ENCODE data around the gene FBXO15.

FBXO15 gene

DNA sequence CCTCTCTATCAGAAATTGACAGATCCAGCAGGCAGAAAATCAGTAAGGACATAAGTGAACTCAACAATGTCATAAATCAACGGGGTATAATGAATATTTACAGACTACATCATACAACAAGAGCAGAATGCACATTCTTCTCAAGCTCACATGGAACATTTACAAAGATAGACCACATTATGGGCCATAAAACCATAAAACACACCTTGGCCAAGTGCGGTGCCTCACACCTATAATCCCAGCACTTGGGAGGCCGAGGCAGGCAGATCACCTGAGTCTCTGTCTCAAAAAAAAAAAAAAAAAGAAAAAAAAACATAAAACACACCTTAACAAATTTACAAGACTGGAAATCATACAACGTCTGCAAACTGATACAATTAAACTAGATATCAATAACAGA is 36.7 kb downstream of the FBXO15 start:
- DNase-seq = no peak

GRCh38 chr18:74110149-74110548 is 37.5 kb downstream of the FBXO15 start:
- DNase-seq = no peak

DNA sequence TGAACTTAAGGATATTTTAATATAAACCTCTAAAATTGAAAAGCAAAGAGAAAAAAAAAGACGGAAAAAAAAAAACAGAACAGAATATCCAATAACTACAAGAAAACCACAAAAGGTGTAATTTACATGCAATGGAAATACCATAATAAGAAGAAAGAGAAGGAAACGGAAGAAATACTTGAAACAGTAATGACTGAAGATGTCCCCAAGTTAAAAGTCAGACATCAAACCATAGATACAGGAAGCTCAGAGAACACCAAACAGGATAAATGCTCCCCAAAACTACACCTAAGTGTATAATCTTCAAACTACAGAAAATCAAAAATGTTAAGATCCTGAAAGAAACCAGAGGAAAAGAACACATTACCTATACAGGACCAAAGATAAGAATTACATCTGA is 39.2 kb downstream of the FBXO15 start:
- no peak for DNase-seq

DNA sequence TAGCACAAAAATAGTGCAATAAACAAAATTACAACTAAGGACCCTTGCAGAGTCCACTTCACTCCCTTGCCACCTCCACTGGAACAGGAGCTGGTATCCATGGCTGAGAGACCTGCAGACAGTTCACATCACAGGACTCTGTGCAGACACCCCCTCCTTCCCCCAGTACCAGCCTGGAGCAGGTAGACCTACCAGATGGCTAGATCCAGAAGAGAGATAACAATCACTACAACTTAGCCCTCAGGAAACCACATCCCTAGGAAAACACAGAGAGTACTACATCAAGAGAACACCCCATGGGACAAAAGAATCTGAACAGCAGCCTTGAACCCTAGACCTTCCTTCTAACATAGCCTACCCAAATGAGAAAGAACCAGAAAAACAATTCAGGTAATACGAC is 49.8 kb downstream of the FBXO15 start:
- no peak for DNase-seq

DNA sequence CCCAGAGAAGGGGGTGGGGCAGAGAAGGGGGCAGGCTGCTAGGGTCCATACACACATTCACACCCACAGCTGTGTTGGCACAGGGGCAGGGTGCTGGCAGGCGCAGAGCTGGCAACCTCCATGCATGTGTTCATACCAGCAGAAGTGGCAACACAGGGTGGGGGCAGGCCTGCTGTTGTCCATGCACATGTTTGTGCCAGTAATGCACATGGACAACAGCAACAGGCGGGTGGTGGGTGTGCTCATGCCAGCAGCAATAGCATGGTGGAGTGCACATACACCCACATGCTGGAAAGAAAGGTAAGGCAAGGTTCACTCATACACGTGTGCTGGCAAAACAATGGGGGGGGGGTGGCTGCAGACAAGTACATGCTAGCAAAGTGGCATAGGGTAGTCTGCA is 54.7 kb downstream of the FBXO15 start:
- DNase-seq = no peak

- no peak for DNase-seq
These were observed 63.3 kb downstream of the FBXO15 start for GRCh38 chr18:74084184-74084855.

- no peak for DNase-seq
These were observed 64.1 kb downstream of the FBXO15 start for GRCh38 chr18:74083557-74083952.

DNA sequence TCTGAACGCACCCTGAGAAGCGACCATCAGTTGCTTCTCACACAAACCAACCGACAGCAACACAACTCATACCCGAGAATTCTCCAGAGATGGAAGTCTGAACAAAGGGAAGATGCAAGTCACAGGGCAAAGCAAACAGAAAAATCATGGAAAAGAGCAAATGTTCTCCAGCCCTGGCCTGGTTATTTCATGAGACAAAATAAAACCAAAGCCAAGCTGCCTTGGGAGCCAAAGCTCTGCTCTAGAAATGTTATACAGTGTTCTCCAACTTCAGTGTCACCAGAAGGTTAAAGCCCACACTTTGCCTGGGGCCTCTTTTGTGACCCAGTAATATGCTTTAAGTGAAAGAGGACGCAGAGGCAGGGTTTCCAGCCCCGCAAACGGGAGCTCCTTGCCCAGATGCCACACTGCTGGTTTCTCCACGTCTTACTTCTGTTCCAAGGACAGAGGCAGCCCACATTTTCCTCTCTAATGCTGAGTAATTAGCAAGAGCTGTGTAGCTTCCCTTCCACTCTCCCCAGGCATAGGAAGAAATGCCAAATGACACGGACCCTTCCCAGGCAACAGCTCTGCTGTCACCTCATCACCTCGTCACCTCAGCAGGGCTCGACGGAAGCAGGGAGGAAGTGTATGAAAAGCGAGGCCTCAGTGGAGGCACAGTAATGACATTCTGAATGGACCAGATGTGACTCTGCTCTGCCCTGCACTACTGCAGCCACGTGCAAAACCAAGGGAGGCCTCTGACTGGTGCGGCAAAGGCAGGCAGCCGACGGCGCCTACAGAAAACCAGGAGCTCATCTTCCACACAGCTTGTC is 64.7 kb downstream of the FBXO15 start:
- DNase-seq = peak; percentile 7

DNA sequence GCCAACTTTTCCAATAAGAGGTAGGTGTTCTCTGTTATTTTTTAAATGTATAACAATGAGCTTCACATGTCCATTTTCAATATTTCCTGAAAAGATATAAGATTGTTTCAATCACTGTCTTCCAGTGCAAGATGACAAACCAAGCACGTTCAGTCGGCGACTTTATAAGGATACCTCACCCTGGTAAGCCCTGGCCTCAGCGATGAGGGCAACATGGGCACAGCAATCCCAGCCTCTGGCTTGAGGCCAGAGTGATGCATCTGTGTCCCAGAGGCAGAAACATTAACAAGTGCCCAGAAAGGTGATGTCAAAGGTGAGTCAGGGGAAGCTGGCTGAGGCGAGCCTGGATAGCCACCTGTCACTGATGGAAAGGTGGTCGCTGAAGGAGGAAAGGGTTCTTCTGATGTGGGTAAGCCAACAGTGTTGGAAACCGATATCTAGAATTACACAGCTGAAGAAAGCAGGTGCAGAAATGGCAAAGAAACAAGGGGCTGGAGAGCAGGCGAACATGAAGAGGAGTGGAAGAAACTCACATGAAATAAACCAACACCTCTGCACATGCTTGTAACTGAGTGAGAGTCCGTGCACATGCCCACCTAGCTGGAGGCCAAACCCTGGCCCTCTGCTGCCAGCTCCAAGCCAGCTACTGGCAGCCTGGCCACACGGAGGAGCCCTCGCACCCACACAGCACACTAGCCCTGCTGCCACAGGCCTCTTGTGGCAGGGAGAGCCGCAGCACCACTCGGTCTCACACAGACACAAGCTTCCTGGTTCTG is 65.5 kb downstream of the FBXO15 start:
- DNase-seq = peak; percentile 62

DNA sequence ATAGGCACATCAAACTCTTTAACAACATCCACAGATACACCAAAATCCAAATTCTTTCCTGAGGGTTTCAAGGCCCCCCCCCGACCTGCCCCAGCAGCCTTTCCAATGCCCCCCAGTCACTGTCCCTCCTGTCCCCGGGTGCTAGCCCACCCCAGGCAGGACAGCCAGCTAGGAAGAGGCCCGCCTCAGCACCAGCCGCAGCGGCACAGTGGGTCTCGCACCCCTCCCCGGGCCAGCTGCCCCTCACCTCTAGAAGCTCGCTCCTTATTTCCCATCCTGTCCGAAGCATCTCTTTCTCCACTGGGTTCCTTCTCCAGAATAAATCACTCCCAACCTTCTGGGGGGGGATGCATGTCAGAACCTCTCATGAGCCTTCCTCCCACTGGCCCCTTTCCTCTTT is 69.4 kb downstream of the FBXO15 start:
- no peak for DNase-seq

DNA sequence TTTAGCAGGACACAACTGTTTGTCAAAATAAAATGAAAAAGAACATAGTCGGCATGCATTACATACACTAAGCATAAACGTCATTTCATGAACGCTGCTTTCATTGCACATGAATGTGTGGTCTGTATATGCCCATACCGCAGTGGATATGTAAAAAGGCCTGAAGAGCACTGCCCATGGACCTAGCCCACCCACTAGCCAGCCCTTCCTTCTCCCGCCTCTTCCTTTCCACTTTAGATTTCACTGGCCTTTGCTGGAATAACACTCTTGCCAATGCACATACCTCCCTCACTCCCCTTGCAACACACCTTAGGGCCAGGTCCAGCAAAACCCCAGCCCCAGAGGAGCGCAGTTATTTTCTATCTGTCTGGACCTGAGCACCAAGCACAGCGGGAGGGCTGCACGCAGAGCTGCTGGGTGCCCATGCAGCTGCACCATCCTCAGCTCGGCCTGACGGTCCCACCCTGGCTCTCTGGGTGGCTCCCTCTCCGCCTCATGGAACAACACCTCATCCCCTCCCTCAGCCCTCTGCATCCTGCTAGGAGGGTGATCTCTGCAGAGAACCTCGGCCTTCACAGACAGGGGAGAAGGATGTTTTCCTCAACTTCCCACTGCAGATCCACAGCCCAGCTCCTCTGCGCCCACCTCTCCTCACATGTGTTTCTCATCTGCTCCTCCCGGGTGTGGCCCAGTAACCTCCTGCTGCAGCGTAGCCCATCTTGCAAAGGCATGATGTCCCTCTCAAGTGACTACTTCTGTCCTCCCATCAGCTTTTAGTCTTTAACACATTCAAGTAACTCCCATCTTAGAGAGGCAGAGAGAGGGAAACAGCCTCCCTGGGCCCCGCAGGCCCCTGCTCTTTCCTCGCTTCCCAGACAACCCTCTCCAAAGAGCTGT is 72.7 kb downstream of the FBXO15 start:
- no peak for DNase-seq

GRCh38 chr18:74073957-74074667 is 73.5 kb downstream of the FBXO15 start:
- no peak for DNase-seq

GRCh38 chr18:74069178-74070050 is 78.2 kb downstream of the FBXO15 start:
- DNase-seq = no peak

DNA sequence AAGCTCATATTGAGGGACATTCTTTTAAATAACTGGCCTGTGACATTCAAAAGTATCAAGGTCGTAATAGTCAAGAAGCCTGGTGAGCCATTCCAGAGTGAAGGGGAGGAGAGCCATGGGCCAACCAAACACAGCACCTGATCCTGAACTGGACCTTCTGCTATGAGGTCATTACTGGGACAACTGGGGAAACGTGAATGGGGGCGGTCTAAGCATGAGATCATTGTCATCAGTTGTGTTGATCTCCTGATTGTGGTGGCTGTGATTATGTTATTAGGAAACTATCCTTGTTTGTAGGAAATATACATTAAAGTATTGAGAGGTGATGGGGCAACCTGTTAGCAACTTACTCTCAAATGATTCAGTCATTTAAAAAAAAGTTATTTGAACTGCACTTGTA is 79.3 kb downstream of the FBXO15 start:
- no peak for DNase-seq

GRCh38 chr18:74066018-74066417 is 81.6 kb downstream of the FBXO15 start:
- no peak for DNase-seq

GRCh38 chr18:74065366-74065765 is 82.3 kb downstream of the FBXO15 start:
- no peak for DNase-seq

DNA sequence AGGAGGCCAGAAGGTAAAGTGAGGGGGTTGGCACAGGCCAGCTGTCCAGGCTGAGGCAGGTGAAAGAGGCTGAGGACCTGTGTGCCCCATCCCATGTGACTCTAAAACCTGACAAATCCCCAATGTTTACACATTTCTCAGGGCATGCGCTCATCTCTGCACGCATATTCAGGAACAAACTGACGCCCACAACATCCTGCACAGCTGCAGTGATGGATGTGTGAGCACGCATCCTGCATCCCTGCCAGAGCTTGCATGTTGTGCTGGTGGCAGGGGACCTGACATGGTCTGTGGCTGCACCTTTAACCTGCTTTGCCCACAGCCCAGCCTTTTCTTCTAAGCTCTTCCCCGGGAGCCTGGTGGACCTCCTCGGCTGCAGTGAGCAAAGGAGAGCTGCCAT is 83.1 kb downstream of the FBXO15 start:
- no peak for DNase-seq

DNA sequence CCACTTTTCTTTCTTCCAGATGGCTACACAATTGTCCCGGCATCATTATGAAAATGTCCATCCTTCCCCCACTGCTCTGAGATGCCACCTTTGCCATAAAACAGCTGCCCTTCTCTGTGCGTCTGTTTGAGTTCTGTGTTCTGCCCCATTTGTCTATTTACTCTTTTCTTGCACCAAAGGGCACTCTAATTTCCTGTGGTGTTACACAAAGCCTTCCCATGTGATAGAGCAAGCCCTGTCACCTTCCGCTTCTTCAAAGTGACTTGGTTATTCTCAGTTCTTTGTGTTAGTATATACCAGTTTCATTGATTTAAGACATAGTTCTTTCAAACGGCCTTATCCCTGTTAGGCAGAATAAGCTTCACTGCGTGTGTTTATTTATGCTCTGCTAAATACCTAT is 84.1 kb downstream of the FBXO15 start:
- DNase-seq = no peak

GRCh38 chr18:74063023-74063422 is 84.6 kb downstream of the FBXO15 start:
- no peak for DNase-seq

DNA sequence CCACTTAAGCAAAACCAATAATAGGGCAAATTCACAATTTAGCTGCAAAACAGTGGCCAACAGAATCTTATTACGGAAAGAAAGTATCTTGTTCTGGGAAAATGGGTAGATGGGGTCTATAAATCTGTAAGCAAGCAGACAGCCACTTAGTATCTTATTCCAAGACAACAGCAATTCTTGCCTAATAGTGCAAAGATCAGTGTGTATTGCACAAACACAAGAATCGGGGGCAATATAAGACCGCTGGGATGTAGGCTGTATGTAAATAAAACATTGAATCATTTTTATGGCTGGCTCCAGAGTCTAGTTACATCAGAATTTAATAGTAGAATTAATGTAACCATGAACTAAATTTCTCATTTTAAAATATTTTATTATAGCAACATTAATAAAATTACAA is 85.6 kb downstream of the FBXO15 start:
- no peak for DNase-seq

DNA sequence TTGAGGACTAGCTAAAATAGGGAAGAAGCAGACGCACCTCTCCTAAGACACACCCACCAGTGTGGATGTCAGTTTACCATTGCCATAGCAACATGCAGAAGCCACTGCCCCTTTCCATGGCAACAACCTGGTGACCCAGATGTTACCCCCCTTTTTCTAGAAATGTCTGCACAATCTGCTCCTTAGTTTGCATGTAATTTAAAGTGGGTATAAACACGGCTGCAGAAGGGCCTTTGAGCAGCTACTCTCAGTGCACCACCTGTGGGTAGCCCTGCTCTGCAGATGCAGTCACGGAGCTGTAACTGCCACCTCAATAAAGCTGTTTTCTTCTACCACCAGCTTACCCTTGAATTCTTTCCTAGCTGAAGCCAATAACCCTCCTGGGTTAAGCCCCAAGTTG is 87.1 kb downstream of the FBXO15 start:
- DNase-seq = no peak
